NCI-H1092 (cell line): ENCODE data around the gene NPBWR2.
"Not testable (repeated sequence)": the region's sequence is repeated elsewhere in the genome, so short reads cannot be mapped to it uniquely, and the experiment has no call there.

ENCODE experiments used
- DNase-seq: peaks from one replicate; lab custom pipeline; 2025; lab: John Stamatoyannopoulos, UW

NPBWR2 gene

DNA sequence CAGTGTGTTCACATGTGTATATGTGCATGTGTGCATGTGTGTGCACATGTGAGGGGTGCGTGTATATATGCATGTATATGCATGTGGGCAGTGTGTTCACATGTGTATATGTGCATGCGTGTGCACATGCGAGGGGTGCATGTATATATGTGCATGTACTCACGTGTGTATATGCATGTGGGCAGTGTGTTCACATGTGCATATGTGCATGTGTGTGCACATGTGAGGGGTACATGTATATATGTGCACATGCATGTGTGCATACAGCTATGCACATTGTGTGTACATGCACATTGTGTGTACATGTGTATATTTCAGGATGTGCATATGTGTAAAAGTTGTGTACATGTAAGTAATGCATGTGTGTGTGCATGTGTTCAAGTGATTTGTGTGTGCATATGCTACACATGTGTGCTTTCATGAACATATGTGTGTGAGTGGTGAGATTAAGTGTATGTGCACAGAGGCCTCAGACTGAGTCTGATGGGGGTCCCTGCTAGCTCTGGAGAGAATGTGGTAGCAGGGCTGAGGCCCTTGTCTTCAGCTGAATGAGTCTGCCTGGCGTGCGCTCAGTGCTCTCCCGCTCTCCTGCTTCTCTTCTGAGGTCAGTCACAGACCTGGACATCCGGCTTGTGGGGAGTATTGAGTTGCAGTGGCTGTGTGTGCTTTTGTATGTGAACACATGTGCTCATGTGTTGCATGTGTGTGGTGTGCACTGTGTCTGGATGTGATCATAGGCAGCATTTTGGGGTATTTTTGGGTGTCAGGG is 37.0 kb upstream of the NPBWR2 start:
- DNase-seq: no peak

DNA sequence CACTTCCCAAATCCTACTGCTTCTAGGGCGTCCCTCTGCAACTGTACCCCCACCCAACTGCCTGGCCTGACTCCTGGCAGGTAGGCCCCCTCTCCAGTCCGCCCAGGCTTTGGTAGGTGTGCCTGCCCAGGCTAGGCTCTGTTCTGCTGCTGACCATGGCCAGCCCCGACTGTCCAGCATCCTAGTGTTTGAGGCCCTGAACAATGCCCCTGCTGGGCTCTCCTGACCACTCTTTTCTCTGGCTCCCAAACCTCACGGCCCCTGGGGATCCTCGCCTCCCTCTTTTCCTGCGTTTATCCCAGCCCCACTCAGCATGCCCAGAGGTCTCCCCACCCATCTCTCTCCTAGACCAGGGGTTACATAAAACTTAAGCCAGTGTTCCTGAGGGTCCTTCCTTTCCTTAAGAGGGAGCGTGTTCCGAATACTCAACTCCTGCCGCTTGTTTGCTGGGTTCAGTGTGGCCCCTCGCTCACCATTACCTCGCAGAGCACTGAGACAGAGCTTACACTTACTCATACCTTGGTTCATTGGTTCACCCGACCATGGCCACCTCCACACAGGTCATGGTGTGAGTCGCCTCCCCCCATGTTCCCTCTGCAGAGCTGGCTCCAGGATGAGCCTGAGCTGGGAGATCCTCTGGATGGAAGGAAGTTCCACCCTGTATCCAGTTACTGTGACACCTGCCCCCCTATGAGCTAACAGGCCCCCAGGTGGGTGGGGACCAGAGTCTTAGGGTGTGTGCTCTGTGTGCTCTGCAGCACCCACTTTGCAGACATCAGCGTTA is 35.8 kb upstream of the NPBWR2 start:
- DNase-seq: no peak

GRCh38 chr20:64142590-64142989 is 35.2 kb upstream of the NPBWR2 start:
- DNase-seq: no peak

- DNase-seq: no peak
Measured at GRCh38 chr20:64140956-64141355, 33.6 kb upstream of the NPBWR2 start.

DNA sequence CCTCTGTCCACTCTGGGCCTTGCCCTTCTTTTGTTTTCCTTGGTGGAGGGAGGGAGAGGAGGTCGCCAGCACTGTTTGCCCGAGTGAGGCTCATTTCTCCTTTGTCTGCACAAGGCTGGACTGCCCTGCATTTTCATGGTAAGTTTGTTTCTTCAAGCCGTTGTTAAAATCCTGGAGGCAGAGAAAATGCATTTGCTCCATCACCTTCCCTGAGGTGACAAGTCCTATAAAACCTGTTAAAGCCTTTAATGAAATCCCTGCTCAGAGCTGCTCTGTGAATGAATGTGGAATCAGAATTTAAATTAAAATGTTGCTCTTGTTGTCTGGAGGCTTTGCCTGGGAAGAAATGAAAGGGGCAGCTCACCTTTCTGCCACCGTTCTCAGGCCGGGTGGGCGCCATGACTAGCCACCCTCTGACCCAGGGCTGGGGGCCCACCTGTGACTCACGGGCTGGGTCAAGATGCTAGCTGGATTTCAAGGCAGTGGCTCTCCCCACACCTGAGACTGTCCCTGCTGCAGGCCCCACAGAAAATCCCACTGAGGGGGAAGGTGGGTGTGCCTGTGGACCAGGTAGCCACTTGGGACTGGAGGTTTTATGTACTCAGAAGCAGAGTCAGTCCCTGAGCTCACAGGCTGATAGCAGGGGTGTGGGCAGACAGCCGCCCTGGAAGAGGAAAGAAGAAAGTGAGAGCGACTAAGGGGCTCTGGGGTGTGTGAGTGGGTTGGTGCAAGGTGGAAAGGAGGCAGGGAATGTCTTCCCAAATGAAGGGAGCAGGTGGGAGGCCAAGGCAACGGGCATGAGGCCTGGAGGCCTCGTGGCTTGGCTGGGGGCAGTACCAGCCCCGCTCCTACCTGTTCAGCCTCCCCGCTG is 32.9 kb upstream of the NPBWR2 start:
- no peak for DNase-seq

DNA sequence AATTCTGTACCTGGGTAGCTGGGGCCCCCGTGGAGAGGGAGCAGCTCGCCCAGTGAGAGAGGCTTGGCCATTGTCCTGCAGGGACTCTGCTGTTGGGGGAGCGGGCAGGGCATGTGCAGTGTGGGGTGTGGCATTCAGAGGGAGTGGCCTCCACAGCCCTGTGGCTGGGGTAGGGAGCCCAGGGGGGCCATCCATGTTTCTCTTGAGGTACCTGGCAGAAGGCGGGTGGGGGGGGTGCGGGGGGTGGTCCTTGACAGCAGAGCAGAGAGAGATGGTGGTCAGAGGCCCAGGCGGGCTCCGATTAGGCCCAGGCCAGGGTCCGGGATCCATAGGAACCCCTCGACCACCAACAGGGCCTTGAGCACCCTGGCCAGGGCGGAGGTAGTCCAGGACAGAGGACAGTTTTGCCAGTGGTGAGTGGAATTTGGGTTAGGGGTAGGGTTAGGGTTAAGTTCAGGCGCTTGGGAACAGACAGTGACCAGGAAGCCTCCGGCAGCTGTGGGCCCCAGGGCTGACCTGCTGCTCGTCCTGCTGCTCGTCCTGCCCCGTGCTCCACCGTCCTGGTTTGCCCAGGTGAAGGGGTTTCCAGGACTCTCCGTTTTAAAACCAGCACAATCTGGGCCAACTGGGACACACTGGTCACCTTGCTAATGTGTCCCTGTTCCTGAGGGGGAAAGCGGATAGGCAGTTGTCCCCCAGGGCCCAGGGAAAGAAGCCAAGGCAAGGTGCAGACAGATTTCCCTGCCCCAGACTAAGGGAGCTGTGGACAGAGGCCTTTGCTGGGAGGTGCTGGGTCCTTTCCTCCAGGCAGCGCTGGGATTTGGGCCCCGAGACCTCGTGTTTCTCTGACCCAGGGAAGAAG is 32.1 kb upstream of the NPBWR2 start:
- DNase-seq: no peak

GRCh38 chr20:64138276-64138815 is 31.0 kb upstream of the NPBWR2 start:
- DNase-seq: no peak

- DNase-seq: no peak
Measured at GRCh38 chr20:64137598-64138031, 30.2 kb upstream of the NPBWR2 start.

DNA sequence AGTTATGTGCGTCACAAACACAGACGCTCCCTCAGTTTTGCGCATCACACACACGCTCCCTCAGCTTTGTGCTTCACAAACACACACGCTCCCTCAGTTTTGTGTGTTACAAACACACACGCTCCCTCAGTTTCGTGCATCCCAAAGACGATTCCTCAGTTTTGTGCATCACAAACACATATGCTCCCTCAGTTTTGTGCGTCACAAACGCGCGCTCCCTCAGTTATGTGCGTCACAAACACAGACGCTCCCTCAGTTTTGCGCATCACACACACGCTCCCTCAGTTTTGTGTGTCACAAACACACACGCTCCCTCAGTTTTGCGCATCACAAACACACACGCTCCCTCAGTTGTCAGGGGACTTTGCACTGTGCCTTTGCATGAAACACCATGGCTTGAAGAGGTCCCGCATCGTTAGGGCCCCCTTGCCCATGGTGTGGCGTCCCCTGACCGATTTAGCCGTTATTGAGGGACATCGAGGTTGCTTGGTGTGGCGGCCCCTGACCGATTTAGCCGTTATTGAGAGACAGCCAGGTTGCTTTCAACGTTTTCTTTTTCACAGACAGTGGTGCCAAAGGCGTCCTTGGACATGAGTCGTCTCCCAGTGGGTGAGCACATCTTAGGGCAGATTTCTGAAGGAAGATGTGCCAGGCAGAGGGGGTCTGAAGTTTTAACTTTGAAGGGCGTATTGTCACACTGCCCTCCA is 28.8 kb upstream of the NPBWR2 start:
- no peak for DNase-seq

- not testable (repeated sequence) for DNase-seq
Measured at GRCh38 chr20:64134744-64135143, 27.4 kb upstream of the NPBWR2 start.

- DNase-seq: no peak
Measured at GRCh38 chr20:64133951-64134407, 26.6 kb upstream of the NPBWR2 start.

DNA sequence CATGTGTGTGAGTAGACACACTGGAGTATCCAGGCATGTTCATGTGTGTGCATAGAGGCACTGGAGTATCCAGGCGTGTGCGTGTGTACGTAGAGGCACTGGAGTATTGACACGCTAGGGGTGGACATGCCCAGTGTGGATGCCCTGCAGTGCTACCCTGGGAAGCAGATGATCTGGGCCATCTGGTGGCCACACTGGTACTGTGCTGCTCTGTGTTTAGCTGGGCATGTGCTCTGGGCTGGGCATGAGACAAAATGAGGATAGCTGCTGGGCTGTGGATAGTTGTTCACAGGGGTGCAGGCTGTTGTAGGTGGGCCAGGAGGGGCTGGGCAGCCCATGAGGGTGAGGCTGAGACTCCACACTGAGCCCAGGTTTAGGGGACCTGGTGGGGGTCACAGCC is 24.0 kb upstream of the NPBWR2 start:
- no peak for DNase-seq

GRCh38 chr20:64130876-64131275 is 23.5 kb upstream of the NPBWR2 start:
- DNase-seq: no peak

DNA sequence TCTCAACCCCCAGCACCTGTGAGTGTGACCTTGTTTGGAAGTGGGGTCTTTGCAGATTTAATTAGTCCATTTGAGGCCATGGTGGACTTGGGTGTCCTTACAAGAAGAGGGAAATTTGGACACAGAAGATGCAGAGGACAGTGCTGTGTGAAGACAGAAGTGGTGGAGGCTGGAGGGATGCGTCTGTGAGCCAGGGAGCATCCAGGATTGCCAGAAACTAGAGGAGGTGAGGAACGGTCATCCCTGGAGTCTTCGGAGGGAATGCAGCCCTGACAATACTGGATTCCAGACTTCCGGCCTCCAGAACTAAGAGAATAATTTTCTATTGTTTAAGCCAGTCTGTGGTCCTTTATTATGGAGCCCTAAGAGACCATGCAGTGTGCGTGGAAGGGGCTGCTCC is 22.9 kb upstream of the NPBWR2 start:
- DNase-seq: no peak

DNA sequence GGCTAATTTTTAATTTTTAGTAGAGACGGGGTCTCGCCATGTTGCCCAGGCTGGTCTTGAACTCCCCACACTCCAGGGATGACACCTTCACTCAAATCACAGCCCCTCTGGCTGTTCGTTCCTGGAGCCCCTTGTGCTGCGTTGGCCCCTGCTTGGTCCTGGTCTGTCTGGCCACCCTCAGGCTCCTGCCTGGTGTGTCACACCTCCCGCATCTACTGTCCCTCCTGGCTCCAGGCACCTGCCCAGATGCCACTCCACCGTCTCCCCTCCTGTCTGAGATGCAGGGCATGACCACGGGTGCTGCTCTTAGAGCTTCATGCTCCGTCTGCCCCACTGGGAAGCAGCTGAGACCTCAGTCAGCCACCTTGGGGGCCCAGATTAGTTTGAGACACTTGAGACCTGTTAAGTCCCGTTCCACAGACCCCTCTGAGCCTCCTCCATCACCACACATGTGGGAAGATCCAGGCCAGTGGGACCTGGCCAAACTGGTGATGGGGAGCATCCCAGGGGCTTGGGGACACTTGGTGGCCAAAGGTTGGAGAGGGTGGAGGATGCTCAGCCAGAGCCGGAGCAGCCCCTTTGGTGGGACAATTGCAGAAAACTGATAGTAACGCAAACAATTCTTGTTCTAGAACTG is 21.9 kb upstream of the NPBWR2 start:
- no peak for DNase-seq

- DNase-seq: not testable (repeated sequence)
Measured at GRCh38 chr20:64123517-64123916, 16.2 kb upstream of the NPBWR2 start.

DNA sequence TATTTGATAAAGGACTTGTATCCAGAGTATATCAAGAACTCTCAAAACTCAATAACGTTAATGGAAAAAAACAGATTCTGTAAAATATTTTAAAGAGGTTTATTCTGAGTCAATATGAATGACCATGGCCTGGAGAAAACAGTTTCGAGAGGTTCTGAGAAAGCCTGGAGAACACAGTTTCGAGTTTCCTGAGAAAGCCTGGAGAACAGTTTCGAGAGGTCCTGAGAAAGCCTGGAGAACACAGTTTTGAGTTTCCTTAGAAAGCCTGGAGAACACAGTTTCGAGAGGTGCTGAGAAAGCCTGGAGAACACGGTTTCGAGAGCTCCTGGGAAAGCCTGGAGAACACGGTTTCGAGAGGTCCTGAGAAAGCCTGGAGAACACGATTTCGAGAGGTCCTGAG is 15.6 kb upstream of the NPBWR2 start:
- not testable (repeated sequence) for DNase-seq

DNA sequence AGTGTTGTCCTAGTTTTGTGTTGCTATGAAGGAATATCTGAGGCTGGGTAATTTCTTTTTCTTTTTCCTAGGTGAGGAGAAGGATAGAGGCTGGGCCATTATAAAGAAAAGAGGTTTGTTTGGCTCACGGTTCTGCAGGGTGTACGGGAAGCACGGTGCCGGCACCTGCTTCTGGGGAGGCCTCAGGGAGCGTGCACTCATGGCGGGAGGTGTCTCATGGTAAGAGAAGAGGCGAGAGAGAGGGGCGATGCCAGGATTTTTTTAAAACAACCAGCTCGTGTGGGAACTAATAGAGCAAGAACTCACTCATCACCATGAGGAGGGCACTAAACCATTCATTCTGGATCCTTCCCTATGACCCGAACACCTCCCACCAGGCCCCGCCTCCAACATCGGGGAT is 14.2 kb upstream of the NPBWR2 start:
- DNase-seq: no peak

- DNase-seq: no peak
Measured at GRCh38 chr20:64119681-64120341, 12.4 kb upstream of the NPBWR2 start.
